ENCODE measurements around the gene FAM228A.
A peak's percentile ranks its signal among the peaks of the same experiment; 100 is the strongest.
"Not testable (repeated sequence)": the region's sequence is repeated elsewhere in the genome, so short reads cannot be mapped to it uniquely, and the experiment has no call there.

The FAM228A gene

DNA sequence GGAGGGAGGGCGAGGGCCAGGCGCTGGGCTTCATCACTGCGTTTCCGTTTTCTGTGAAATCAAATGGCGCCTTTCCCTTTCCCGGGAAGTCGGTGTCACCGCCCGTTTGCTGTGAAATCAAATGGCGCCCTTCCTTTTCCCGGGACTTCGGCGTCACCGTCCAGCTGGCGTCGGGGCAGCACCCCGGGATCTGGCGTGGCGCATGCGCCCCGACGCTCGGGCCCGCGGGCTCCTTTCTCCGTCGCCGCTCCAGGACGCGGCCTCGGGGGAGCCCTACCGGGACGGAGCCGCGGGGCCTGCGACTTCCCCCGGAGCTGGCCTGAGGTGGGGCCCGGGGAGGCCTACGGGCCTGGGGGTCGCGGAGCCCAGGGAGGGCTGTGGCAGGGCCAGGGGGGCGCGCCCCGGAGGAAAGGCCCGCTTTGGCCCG, at the start of gene FAM228A:
TSS of gene FAM228A (plus strand) at position 203 of the 427 bp plus-strand sequence. CDS start 428 bp downstream, outside the sequence.
- no peak for DNase-seq
- intact Hi-C loops (cut with DNase I), result no loop called here

GRCh38 chr2:24125956-24126355, 48.9 kb upstream of the FAM228A start:
- intact Hi-C loops (cut with DNase I), result no loop called here
- DNase-seq, result no peak

DNA sequence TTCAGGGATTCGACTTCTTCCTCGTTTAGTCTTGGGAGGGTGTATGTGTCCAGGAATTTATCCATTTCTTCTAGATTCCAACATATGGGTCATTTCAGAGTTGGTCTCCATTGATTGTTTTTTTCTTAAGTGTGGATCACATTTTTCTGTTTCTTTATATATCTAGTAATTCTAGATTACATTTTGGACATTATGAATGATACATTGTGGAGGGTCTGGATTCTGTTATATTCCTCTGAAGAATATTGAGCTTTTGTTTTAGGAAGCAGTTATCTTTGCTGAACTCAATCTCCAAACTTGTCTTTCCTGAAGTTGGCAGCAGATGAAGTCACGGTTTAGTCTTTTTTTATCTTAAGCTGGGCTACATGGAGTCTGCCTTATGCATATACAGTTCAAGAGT, 42.3 kb upstream of the FAM228A start:
- intact Hi-C loops (cut with DNase I), result no loop called here
- no peak for DNase-seq

DNA sequence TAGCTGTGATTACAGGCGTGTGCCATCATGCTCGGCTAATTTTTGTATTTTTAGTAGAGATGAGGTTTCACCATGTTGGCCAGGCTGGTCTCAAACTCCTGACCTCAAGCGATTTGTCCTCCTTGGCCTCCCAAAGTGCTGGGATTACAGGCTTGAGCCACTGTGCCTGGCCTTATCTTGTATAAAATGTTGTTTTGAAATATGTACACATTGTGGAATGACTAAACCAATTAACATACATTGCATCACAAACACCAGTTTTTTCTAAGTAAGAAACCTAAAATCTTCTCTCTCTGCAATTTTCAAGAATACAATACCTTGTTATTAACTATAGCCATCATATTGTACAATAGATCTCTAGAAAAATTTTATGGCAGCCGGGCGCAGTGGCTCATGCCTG, 34.5 kb upstream of the FAM228A start:
- intact Hi-C loops (cut with DNase I); DNase-seq: not testable (repeated sequence)

- intact Hi-C loops (cut with DNase I), result no loop called here
Observed at GRCh38 chr2:24147364-24147763, 27.5 kb upstream of the FAM228A start.

GRCh38 chr2:24152413-24153197, 22.2 kb upstream of the FAM228A start:
- no peak for DNase-seq
- intact Hi-C loops (cut with DNase I), result no loop called here

More at GRCh38 chr2:24147364-24147763, 27.5 kb upstream of the FAM228A start:
- no peak for DNase-seq

- peak in 1 of 10 donors; percentile 19 for DNase-seq
- intact Hi-C loops (cut with DNase I), result no loop called here
Observed at GRCh38 chr2:24153478-24153877, 21.4 kb upstream of the FAM228A start.

GRCh38 chr2:24158131-24158530, 16.7 kb upstream of the FAM228A start:
- DNase-seq, result no peak
- intact Hi-C loops (cut with DNase I), result no loop called here

DNA sequence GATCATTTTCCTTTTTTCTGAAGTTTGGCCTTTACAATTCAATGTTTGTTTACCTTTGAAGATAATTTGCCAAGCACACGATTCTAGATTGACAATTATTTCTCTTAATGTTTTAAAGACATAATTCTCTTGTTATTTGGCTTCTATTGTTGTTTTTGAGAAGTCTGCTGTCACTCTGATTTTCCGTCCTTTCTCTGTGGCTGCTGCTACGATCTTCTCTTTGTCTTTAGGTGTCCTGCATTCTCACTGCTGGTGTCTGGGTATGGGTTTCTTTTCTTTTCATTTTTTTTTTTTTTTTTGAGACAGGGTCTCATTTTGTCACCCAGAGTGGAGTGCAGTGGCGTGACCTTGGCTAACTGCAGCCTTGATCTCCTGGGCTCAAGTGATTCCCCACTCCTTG, 15.1 kb upstream of the FAM228A start:
- DNase-seq, result no peak
- intact Hi-C loops (cut with DNase I), result no loop called here

DNA sequence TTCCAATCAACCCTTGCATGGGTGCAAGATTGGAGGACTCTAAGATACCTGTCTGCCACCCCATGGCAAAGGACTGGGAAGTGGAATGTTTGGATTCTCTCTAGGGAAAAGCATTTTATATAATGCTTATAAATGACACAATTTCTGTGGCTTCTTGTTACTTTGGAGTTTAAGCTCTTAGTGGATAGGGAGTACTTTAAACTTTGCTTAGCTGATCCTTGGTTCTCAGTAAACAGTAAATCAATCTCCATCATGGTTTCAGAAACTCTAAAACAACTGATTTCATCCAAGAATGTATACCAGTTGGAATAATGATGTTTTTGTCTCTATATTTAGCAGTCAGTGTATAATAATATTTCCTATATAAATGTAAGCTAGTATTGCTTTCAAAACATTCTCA, 14.1 kb upstream of the FAM228A start:
- no peak for DNase-seq
- intact Hi-C loops (cut with DNase I), result no loop called here

GRCh38 chr2:24162494-24162893, 12.4 kb upstream of the FAM228A start:
- intact Hi-C loops (cut with DNase I), result no loop called here
- DNase-seq, result no peak

GRCh38 chr2:24163186-24163585, 11.7 kb upstream of the FAM228A start:
- DNase-seq, result no peak
- intact Hi-C loops (cut with DNase I), result no loop called here

GRCh38 chr2:24163601-24164000, 11.3 kb upstream of the FAM228A start:
- intact Hi-C loops (cut with DNase I), result no loop called here
- no peak for DNase-seq

GRCh38 chr2:24164416-24164973, 10.4 kb upstream of the FAM228A start:
- intact Hi-C loops (cut with DNase I), result no loop called here
- no peak for DNase-seq

DNA sequence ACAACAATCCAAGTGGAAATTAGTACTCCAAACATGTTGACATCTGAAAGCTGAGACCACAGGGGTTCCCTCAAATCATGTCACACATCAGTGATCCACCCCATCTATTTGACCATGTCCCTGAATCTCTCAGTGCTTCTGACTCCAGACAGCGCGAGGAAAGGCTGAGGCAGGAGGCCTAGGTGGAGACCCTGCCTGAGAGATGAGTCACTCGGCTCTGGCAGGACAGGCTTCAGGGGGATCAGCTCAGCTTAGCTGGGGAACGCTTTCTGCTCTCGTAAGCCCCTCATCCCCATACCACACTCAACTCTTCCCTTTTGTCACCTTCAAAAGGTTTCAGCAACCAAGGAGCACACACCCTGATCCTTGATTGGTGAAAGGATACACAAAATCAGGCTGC, 5.8 kb upstream of the FAM228A start:
- DNase-seq, result no peak
- intact Hi-C loops (cut with DNase I), result no loop called here

DNA sequence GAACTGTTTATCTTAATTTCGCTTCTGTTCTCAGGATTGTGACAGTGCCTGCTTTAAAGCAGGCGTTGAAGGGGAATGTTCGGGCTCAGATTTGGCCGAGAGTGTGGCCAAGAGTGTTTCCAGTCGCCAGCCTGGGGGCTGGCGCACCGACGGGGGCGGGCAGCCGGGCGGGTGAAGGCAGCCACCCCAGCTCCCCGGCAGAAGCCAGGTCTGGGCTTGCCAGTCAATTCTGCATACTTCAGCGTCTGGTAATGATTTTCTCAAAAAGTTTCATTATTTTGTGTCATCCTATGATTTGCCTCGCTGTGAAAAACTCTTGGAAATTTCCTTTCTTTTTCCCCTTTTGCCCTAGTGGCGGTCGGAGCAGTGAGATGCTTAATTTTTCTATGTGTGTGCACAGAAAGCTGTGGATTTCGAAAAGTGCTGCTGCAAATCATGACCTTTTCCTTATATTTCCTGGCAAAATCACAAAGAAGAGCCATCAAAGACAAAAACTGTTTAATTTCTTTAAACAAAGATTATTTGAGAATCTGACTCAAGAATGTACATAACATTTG, 856 bp downstream of the FAM228A start:
- intact Hi-C loops (cut with DNase I), result no loop called here
- DNase-seq, result no peak

- DNase-seq, result no peak
- intact Hi-C loops (cut with DNase I), result no loop called here
Observed at GRCh38 chr2:24176326-24176725, 1.5 kb downstream of the FAM228A start.

DNA sequence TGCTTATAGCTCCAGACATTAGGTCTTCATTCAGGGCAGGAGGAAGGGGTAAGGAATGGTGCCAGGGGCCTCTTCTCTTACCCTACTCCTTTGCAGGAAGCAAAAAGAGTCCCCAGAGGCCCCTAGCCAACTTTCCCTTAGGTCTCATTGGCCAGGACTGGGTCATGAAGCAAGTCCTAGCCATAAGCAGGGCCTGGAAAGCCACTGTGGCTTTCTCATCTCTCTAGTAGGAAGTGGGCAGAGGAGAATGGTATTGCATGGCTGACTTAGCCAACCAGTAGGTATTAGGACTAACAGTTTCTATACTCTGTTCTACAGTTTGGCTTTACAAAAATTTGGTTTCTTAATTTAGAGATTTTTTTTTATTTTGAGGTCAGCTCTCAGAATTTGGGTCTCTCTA, 4.8 kb downstream of the FAM228A start:
- no peak for DNase-seq
- intact Hi-C loops (cut with DNase I), result no loop called here

- intact Hi-C loops (cut with DNase I), result no loop called here
- no peak for DNase-seq
Observed at GRCh38 chr2:24181849-24182248, 7.0 kb downstream of the FAM228A start.

GRCh38 chr2:24182507-24182906, 7.7 kb downstream of the FAM228A start:
- intact Hi-C loops (cut with DNase I), result no loop called here
- no peak for DNase-seq

DNA sequence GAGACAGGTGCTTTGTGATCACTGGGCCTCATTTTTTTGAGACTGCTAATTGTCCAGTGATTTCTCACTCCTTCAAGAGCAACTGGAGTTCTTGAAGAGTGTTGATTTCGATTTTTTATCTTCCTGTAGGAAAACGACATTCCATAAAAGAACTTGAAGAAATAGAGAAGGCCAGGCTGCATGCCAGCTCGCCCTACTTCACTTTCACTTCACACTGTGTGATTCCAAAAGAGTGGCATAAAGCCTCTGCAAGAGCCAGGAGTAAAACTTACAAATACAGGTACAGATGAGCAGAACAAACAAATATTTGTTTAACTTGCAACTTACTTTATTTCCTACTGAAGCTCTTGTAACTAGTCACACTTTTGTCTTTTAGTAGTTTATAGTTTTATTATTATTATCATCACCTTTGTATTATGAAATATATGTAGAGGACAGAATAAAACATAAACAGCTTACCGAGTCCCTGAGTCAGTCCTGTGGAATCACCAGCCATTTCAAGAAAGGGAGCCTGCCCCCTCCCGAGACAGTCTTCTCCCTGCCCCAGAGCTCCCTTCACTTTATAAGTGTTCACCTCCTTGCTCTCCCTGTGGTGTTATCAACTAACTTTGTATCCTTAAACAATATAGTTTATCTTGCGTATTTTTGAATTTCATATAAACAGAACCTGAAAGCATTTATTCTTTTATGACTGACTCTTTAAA, 8.7 kb downstream of the FAM228A start:
- intact Hi-C loops (cut with DNase I), result no loop called here
- no peak for DNase-seq
